Neural cell (in vitro differentiated cells): ENCODE data around the gene PCAT6.

Experiments used
- MXI1 ChIP-seq: fragments of 450-650 bp; conservative IDR thresholded peaks from 2 replicates; pipeline ENCODE4 v1.6.1; 2014; ENCODE audit warnings: antibody characterized with exemption, mild to moderate bottlenecking; ENCODE audit not compliant: poor library complexity, severe bottlenecking
- TAF1 ChIP-seq: IDR thresholded peaks from 2 replicates; pipeline ENCODE4 v1.6.1; 2012; ENCODE audit warnings: low read depth
- TF ChIP-seq, protein P1 (sequence below): fragments of 450-650 bp; IDR thresholded peaks from 2 replicates; pipeline ENCODE4 v1.5.1; 2014; ENCODE audit warnings: antibody characterized with exemption, mild to moderate bottlenecking, moderate library complexity; ENCODE audit not compliant: poor library complexity, severe bottlenecking

GRCh38 chr1:202837746-202838262 lies 27.1 kb downstream of the PCAT6 start:
- no peak for TF ChIP-seq MXI1
- TF ChIP-seq TAF1: no peak
- TF ChIP-seq, protein P1, sequence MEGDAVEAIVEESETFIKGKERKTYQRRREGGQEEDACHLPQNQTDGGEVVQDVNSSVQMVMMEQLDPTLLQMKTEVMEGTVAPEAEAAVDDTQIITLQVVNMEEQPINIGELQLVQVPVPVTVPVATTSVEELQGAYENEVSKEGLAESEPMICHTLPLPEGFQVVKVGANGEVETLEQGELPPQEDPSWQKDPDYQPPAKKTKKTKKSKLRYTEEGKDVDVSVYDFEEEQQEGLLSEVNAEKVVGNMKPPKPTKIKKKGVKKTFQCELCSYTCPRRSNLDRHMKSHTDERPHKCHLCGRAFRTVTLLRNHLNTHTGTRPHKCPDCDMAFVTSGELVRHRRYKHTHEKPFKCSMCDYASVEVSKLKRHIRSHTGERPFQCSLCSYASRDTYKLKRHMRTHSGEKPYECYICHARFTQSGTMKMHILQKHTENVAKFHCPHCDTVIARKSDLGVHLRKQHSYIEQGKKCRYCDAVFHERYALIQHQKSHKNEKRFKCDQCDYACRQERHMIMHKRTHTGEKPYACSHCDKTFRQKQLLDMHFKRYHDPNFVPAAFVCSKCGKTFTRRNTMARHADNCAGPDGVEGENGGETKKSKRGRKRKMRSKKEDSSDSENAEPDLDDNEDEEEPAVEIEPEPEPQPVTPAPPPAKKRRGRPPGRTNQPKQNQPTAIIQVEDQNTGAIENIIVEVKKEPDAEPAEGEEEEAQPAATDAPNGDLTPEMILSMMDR: no peak
